Stimulated activated CD4-positive, alpha-beta T cell treated with anti-CD3 and anti-CD28 coated beads, TNF-alpha, amount 100 ng/mL, for 24 hours (primary cell): ENCODE measurements around the gene LETM1.
A peak's percentile ranks its signal among the peaks of the same experiment; 100 is the strongest.

Experiments
- DNase-seq, 3 experiments: peaks; one replicate each; pipeline ENCODE4 v3.0.0-alpha.2; 2020; ENCODE audit warnings: low read depth in 3 of 3

LETM1 gene

DNA sequence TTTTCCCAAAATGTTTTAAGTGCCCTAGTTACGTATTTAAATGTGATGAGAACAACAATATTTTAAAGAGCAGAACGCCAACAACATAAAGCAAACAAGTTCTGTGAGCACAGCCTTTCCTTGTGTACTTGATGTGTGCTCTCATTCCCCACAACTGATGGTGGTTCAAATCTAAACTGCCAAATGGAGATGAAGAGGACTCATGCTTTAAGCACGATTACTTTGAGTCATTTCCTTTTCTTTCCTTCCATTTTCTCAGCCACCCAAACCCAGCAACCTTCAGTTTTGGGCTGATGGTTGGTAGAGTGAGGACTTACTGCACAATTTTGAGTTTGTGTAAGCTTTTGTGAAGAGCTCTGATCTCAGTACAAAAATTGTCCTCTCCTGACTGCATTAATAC lies 16.9 kb upstream of the LETM1 start:
- peak in 2 of 3 experiments; percentile 15 to 31 for DNase-seq

DNA sequence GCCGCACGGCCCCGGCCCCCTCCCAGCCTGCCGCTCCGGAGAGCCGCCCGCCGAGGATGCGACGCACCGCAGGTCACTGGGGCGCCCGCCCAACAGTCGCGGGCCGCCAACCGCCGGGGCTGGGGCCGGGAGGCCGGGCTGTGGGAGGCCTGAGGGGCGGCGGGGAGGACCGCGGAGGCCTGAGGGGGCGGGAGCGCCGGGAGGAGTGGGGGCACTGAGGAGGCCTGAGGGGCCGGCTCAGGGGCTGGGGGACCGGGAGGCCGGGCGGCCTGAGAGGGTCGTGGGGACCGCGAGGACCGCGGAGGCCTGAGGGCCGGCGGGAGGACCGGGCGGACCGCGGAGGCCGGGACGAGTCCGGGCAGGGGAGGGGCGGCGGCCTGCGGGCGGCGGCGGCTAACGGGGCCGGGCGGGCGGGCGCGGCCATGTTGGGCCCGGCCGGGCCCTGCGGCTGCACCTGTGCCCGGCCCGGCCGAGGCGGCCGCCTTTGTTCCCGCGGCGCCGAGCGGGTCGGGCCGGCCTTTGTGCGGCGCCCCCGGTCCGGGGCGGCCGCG lies 15.6 kb upstream of the LETM1 start:
- DNase-seq = no peak

- peak; percentile 74 to 89 (median 85) for DNase-seq
Observed at GRCh38 chr4:1870578-1871443, 14.9 kb upstream of the LETM1 start, which contains the start of gene NSD2. Gene NSD2 (plus strand): TSS chr4:1871393. CDS start chr4:1900655, 29,262 bp downstream.

- DNase-seq = peak; percentile 68 to 89 (median 72)
Observed at GRCh38 chr4:1870328-1870577, 14.3 kb upstream of the LETM1 start.

- DNase-seq = no peak
Observed at GRCh38 chr4:1869530-1870327, 13.8 kb upstream of the LETM1 start.

DNA sequence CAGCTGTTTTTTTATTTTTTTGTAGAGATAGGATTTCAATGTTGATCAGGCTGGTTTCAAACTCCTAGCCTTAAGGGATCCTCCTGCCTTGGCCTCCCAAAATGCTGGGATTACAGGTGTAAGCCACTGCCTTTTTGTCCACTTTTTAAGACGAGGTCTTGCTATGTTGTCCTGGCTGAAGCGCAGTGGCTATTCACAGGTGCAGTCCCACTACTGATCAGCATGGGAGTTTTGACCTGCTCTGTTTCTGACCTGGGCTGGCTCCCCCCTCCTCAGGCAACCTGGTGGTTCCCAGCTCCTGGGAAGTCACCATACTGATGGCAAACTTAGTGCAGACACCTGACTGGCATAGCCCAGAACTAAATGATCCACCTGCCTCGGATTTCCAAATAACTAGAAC lies 13.0 kb upstream of the LETM1 start:
- no peak for DNase-seq

GRCh38 chr4:1868293-1868692 lies 12.3 kb upstream of the LETM1 start:
- no peak for DNase-seq

DNA sequence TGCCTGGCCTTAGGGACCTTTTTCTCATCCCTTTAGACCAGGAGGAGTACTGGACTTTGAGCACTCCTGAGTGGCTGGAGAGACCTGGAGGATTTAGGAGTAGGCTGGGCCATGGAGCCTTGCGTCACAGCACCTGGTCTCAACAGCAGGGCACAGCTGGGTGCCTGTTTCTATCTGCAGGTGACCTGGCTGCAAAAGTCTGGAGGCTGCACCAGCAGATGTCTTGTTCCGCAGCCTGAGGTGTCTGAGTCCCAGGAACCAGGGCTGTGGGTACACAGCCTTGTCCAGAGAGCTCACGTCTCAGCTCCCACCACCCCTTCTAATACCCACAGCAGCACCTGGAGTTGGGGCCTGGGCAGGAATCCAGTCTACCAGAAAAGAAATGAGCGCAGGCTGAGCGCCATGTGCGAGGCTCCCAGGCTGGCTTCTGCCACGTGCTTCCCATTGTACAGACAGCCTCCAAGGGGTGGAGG lies 10.3 kb upstream of the LETM1 start:
- no peak for DNase-seq

DNA sequence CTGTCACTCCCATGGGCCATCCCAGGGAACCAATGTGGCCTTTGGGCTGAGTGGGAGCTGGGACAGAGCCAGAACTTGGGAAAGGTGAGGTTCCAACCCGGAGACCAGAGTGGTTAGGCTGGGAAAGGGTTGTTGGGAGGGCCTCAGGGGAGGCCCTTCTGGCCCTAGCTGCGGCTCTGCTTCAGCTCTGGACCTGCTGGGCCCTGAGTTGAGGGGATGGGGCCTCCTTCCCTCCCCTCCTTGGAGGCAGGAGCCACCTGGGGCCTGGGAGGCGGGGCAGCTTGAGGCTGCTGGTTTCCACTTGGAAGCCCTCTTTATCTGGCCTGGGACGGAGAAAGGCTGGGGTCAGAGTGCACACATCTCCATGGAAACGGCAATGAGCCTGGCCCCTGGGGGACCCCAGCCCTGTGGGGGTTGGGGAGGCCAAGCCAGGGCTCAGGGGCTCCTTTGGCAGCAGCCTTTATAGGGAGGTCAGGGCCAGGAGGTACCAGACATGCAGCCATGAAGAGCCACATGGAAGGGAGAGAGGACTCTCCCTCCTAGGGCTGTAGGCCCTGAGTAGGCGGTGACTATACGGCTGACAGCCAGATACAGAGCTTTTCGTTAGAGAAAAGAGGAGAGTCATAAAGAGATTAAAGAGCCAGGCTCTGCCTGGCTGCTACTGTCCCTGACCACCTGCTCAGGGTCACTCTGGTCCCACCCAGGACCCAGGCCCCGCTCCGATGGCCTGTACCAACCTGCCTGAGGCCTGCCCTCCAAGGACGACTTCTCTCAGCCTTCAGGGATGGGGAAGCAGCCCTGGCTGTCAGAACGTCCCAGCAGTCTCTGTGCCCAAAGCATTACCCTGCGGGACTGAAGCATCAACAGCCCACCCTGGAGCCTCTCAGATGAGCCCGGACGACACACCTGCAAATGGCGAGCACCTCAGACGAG lies 8.4 kb upstream of the LETM1 start:
- DNase-seq = no peak

DNA sequence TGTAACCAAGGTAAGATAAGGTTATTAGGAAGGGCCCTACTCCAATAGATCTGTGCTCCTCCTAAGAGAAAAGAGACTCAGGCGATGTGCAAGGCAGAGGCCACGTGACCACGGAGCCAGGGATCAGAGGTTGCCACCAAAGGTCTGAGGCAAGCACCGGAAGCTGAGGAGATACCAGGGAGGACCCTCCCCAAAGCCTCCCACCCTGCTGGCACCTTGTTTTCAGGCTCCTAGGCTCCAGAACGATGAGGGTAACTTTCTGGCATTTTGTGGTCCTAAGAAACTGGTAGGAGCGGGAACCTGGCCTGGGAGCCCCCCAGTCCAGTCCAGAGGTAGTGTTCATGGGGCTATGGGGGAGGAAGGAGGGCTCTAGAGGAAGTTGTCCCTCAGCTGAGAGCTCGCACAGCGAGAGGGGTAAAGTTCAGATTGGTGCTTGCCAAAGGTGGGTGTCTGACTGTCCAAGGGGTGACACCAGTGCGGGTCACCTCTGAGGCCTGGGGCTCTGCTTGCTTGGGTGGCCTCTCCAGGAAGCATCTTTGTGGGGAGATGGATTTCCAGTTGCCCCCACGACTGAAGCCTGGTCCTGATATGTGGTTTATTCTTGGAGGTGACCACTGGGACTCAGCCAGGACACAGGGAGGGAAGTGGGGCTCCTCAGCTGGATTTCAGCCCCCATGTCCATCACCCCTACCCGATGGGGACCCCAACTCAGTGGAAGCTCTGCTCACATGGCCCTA lies 7.5 kb upstream of the LETM1 start:
- no peak for DNase-seq

- DNase-seq = no peak
Observed at GRCh38 chr4:1862961-1863296, 7.0 kb upstream of the LETM1 start.

- peak in 1 of 3 experiments; percentile 41 for DNase-seq
Observed at GRCh38 chr4:1862055-1862911, 6.3 kb upstream of the LETM1 start.

DNA sequence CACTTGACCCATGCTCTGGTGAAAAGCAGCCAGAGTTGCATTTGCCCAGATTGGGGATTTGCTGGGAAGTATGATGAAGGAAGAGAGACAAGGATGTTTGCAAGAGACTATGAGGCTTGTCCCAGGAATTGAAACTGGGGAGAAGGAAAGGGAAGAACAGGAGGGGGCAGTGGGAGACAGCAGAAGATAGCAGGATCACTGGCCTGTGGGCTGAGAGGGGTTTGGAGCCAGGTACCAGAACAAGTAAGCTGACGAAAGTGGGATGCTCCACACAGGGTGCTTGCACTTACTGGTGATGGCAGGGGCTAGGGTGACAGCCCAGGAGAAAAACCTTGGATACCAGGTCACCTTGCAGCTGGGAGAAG lies 3.4 kb upstream of the LETM1 start:
- DNase-seq = no peak

GRCh38 chr4:1857931-1858330 lies 2.0 kb upstream of the LETM1 start:
- no peak for DNase-seq

DNA sequence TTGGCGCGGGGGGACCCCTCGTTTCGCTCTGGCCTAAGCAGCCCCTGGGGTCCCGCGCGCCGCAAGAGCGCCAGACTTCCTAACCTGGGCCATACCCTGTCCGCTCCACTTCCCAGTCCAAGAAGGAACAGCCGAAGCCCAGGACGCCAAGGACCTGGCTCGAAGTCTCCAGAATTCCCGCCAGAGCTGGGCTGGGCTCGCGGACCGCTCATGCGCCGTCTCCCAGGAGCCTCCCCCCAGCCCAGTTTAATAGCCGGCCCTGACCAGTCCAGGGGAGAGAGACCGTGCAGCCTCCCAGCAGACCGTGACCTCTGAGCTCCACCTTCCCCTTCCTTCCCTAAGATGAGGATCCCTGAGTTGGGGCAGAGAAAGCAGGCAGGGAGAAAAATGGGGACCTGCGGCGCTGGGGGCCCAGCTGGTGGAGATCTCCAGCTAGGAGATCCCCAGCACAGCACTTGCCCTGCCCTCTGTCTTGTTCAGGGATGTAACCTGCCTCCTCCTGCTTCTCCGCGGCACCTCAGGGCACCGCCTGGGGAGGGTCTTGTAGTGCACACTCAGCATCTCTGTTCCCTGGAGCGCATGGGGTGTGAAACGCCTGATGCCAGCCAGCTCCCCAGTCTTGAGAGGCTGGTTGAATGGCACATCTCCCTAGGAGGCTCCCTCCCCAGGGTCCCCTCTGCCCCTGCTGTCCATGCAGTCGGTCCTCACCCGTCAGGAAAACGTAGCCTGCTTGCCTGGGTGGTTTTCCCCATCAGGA lies 1.2 kb upstream of the LETM1 start:
- DNase-seq = no peak

DNA sequence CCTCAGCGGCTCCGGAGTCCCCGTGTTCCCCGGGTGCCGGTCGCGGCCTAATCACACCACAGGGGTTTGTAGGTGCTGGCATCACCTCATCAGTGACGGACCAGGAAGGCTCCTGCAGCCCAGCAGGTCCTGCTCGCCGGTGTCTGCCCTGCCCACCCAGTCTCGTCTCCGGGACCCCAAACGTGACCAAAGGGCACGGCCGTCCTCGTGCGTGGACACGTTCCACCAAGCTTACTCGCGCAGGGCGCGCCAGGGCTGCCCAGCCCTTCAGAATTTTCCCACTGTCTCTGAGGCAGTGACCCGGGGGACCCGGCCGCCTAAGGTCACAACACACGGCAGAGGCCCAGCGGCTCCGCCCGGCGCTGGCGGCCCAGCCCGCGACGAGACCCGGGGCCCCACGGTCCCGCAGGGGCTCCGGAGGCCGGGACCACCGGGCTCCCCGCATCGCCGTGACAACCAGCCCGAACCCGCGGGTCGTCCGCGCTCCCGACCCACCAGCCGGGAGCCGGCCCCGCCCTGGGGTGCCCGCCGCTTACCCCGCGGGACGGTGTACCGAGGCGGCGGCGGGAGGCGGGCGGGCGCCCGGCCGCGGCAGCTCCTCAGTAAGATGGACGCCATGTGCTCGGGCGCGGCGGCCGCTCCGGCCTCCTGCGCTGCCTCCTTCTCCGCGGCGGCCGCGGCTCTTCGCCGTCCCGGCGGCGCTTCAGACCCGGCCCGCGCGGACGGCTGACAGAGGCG lies 454 bp downstream of the LETM1 start:
- peak in 1 of 3 experiments; percentile 6 for DNase-seq

DNA sequence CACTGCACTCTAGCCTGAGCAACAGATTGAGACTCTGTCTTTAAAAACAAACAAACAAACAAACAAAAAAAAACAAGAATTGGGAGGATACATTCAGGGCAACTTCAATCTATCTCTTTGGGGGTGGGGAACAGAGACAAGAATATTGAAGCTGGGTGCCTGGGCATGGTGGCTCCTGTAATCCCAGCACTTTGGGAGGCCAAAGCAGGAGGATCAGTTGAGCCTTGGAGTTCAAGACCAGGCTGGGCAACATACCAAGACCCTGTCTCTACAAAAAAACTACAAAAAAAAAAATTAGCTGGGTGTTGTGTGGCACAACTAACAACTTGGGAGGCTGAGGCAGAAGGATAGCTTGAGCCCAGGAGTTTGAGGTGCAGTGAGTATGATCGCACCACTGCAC lies 1.2 kb downstream of the LETM1 start:
- DNase-seq = no peak

- no peak for DNase-seq
Observed at GRCh38 chr4:1852904-1853623, 2.9 kb downstream of the LETM1 start.
